NCI-H748 (cell line): ENCODE data around the gene RSAD1.
A peak's percentile ranks its signal among the peaks of the same experiment; 100 is the strongest.

Experiments
- DNase-seq: peaks from one replicate; lab custom pipeline; 2025; ENCODE audit not compliant: unreplicated experiment; lab: John Stamatoyannopoulos, UW

Gene RSAD1

GRCh38 chr17:50517011-50517410 is 38.4 kb downstream of the RSAD1 start:
- no peak for DNase-seq

- no peak for DNase-seq
These were observed 39.1 kb downstream of the RSAD1 start for GRCh38 chr17:50517504-50518383.

- DNase-seq = no peak
These were observed 39.8 kb downstream of the RSAD1 start for GRCh38 chr17:50518384-50519023.

GRCh38 chr17:50519141-50519834 is 40.6 kb downstream of the RSAD1 start:
- DNase-seq = no peak

- DNase-seq = no peak
These were observed 41.8 kb downstream of the RSAD1 start for GRCh38 chr17:50520483-50520882.

GRCh38 chr17:50521514-50521913 is 42.9 kb downstream of the RSAD1 start:
- DNase-seq = no peak

GRCh38 chr17:50522766-50523165 is 44.1 kb downstream of the RSAD1 start:
- DNase-seq = no peak

GRCh38 chr17:50523208-50523607 is 44.5 kb downstream of the RSAD1 start:
- no peak for DNase-seq

- DNase-seq = no peak
These were observed 46.2 kb downstream of the RSAD1 start for GRCh38 chr17:50524838-50525237.

- DNase-seq = no peak
These were observed 48.6 kb downstream of the RSAD1 start for GRCh38 chr17:50527155-50527762.

- no peak for DNase-seq
These were observed 49.4 kb downstream of the RSAD1 start for GRCh38 chr17:50527949-50528474.

GRCh38 chr17:50529849-50530248 is 51.2 kb downstream of the RSAD1 start:
- DNase-seq = no peak

GRCh38 chr17:50531428-50532025 is 52.9 kb downstream of the RSAD1 start:
- no peak for DNase-seq

- peak; percentile 29 for DNase-seq
These were observed 53.9 kb downstream of the RSAD1 start, which contains the start of gene EPN3 for GRCh38 chr17:50532452-50533024. TSS of gene EPN3 (plus strand) at chr17:50532735. CDS start at chr17:50536557, 3,822 bp downstream.

- DNase-seq = no peak
These were observed 54.5 kb downstream of the RSAD1 start for GRCh38 chr17:50533185-50533584.

GRCh38 chr17:50533720-50534148 is 55.1 kb downstream of the RSAD1 start:
- DNase-seq = peak; percentile 22

- no peak for DNase-seq
These were observed 55.7 kb downstream of the RSAD1 start for GRCh38 chr17:50534222-50534978.

- no peak for DNase-seq
These were observed 56.3 kb downstream of the RSAD1 start for GRCh38 chr17:50534979-50535326.

GRCh38 chr17:50535407-50535806 is 56.7 kb downstream of the RSAD1 start:
- no peak for DNase-seq
